Measurements from ENCODE around the gene PLXNA2. TPM values are rescaled to one million over a fixed set of nuclear protein-coding genes. Genes with fewer than 3 reads are reported as not detected.

PLXNA2 gene
- total and polyA plus RNA-seq, 2 of the 13 experiments (the other 11 are each of a cell fraction or from before 2014, with no cell fraction given), result 1.1 to 2.1 TPM

GRCh38 chr1:208245185-208245705 lies 1.1 kb upstream of the PLXNA2 start (continued):
- TF ChIP-seq ETS1 (CRISPR knock-in tag; IDR thresholded peaks at IDR 0.05) (no peak), IRF2 (CRISPR knock-in tag; IDR thresholded peaks at IDR 0.05) (peak; percentile 62; the same call in 1 of the 2 replicates), ARID3A (IDR thresholded peaks at IDR 0.05; ENCODE audit: low read depth, low read length) (peak; percentile 61), KMT2B (CRISPR knock-in tag; IDR thresholded peaks at IDR 0.05) (0 out of 2 replicates have a peak, but pooled peaks have one; percentile 55), PREB (CRISPR knock-in tag; IDR thresholded peaks at IDR 0.05) (no peak), MED13 (CRISPR knock-in tag; IDR thresholded peaks at IDR 0.05) (no peak), ZKSCAN8 (CRISPR knock-in tag; IDR thresholded peaks at IDR 0.05; ENCODE audit: borderline replicate concordance) (peak; percentile 86; the same call in 1 of the 2 replicates), NFKBIZ (CRISPR knock-in tag; IDR thresholded peaks at IDR 0.05) (no peak), ZMAT3 (CRISPR knock-in tag; conservative IDR thresholded peaks at IDR 0.05) (no peak), KDM2A (CRISPR knock-in tag; IDR thresholded peaks at IDR 0.05; ENCODE audit: borderline replicate concordance, low read depth) (peak; percentile 63), MAX (IDR thresholded peaks at IDR 0.05) (peak; percentile 33; the same call in 1 of the 2 replicates), ZBTB8A (CRISPR knock-in tag; IDR thresholded peaks at IDR 0.05; ENCODE audit: borderline replicate concordance, low read depth) (no peak), ZNF30 (CRISPR knock-in tag; IDR thresholded peaks at IDR 0.05) (no peak), SMAD3 (CRISPR knock-in tag; IDR thresholded peaks at IDR 0.05) (0 out of 2 replicates have a peak, but pooled peaks have one; percentile 60), ZNF180 (CRISPR knock-in tag; IDR thresholded peaks at IDR 0.05; ENCODE audit: borderline replicate concordance, low read depth) (no peak), DMTF1 (CRISPR knock-in tag; IDR thresholded peaks at IDR 0.05) (no peak), GABPA (IDR thresholded peaks at IDR 0.05; ENCODE audit: low read depth, low read length) (0 out of 2 replicates have a peak, but pooled peaks have one; percentile 7), GABPA (CRISPR knock-in tag; IDR thresholded peaks at IDR 0.05; ENCODE audit: low read depth) (peak; percentile 48; the same call in 1 of the 2 replicates), ERF (CRISPR knock-in tag; IDR thresholded peaks at IDR 0.05) (peak; percentile 53; the same call in 1 of the 2 replicates), ZSCAN9 (CRISPR knock-in tag; IDR thresholded peaks at IDR 0.05; ENCODE audit: borderline replicate concordance) (peak; percentile 69; the same call in 1 of the 2 replicates), ZNF841 (CRISPR knock-in tag; IDR thresholded peaks at IDR 0.05; ENCODE audit: borderline replicate concordance) (no peak)
- TF ChIP-seq, protein P1, sequence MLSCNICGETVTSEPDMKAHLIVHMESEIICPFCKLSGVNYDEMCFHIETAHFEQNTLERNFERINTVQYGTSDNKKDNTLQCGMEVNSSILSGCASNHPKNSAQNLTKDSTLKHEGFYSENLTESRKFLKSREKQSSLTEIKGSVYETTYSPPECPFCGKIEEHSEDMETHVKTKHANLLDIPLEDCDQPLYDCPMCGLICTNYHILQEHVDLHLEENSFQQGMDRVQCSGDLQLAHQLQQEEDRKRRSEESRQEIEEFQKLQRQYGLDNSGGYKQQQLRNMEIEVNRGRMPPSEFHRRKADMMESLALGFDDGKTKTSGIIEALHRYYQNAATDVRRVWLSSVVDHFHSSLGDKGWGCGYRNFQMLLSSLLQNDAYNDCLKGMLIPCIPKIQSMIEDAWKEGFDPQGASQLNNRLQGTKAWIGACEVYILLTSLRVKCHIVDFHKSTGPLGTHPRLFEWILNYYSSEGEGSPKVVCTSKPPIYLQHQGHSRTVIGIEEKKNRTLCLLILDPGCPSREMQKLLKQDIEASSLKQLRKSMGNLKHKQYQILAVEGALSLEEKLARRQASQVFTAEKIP (CRISPR knock-in tag; IDR thresholded peaks at IDR 0.05; ENCODE audit: borderline replicate concordance), result no peak

Data from HepG2 (cell line).